H1 (cell line): ENCODE data around the gene CD300H. TPM values are rescaled to one million over a fixed set of nuclear protein-coding genes. Genes with fewer than 3 reads are reported as not detected.

Experiments
- CBX8 ChIP-seq: fragments of 300-800, 300-1000 bp; sonication (generic); IDR thresholded peaks from 2 replicates; pipeline ENCODE4 v1.7.1; 2016; ENCODE audit warnings: low read depth, low read length, borderline replicate concordance
- EP300 ChIP-seq, 2 experiments: IDR thresholded peaks; 1 replicate in 1 of 2; 2 replicates in 1 of 2; pipeline ENCODE4 v1.6.1; 2011 to 2012; ENCODE audit warnings: low read depth in 2 of 2, low read length in 2 of 2, mild to moderate bottlenecking in 2 of 2, borderline replicate concordance in 1 of 2, inconsistent platforms in 1 of 2, moderate library complexity in 1 of 2
- SAP30 ChIP-seq: fragments of 300-600 bp; sonication (generic); IDR thresholded peaks from 2 replicates; pipeline ENCODE4 v1.7.1; 2012; ENCODE audit warnings: low read length, moderate library complexity, mild to moderate bottlenecking, inconsistent platforms; ENCODE audit not compliant: insufficient read depth, insufficient replicate concordance
- polyA plus RNA-seq, 7 experiments: library from polyadenylated mRNA; depleted of rRNA in 3 of 7; stranded (reverse) in 5 of 7; unstranded in 2 of 7; fragments of >200 nt in 5 of 7; fragments of 200-250 nt in 2 of 7; gene quantifications; 1 replicate in 5 of 7; 2 replicates in 1 of 7; 4 replicates in 1 of 7; pipeline versions ENCODE4 v1.2.1 to v1.2.3, GENCODE V29; 2011 to 2013; ENCODE audit warnings: missing spikeins in 2 of 7, mixed read lengths in 2 of 7
- total RNA-seq: library from RNA; stranded (reverse); fragmentation: NEBNext Ultra II Directional; extraction: Animal tissue kit (Norgen Biotek cat#: 25700); gene quantifications from 2 replicates; pipeline ENCODE4 v1.2.1, GENCODE V29; 2021

CD300H gene
- total and polyA plus RNA-seq, 2 of the 8 experiments (the other 6 are each of a cell fraction or from before 2014, with no cell fraction given): not detected

- no peak for TF ChIP-seq SAP30
- TF ChIP-seq EP300 (IDR thresholded peaks at IDR 0.05; ENCODE audit: borderline replicate concordance in 1 of 2, low read depth in 2 of 2, low read length in 2 of 2): no peak
- no peak for TF ChIP-seq CBX8
Observed at GRCh38 chr17:74516561-74517328, 50.6 kb downstream of the CD300H start (continued).
